ENCODE data around the gene PDE6B.

PDE6B gene

GRCh38 chr4:622071-622995, 3.0 kb upstream of the PDE6B start:
- no peak overlapping the region for H3K4me3 ChIP-seq (ENCODE audit: low read depth, low read length)

- H3K4me3 ChIP-seq (ENCODE audit: low read depth, low read length) = no peak overlapping the region
Observed at GRCh38 chr4:622996-623913, 2.1 kb upstream of the PDE6B start.

- no peak overlapping the region for H3K4me3 ChIP-seq (ENCODE audit: low read depth, low read length)
Observed at GRCh38 chr4:623914-624566, 1.3 kb upstream of the PDE6B start.

GRCh38 chr4:625631-626161, 323 bp downstream of the PDE6B start:
- H3K4me3 ChIP-seq (ENCODE audit: low read depth, low read length) = no peak overlapping the region

GRCh38 chr4:626201-627091, 1.1 kb downstream of the PDE6B start:
- no peak overlapping the region for H3K4me3 ChIP-seq (ENCODE audit: low read depth, low read length)

- no peak overlapping the region for H3K4me3 ChIP-seq (ENCODE audit: low read depth, low read length)
Observed at GRCh38 chr4:627347-628125, 2.2 kb downstream of the PDE6B start.

- no peak overlapping the region for H3K4me3 ChIP-seq (ENCODE audit: low read depth, low read length)
Observed at GRCh38 chr4:628311-628741, 3.0 kb downstream of the PDE6B start.

- H3K4me3 ChIP-seq (ENCODE audit: low read depth, low read length) = no peak overlapping the region
Observed at GRCh38 chr4:628821-629635, 3.7 kb downstream of the PDE6B start.

- no peak overlapping the region for H3K4me3 ChIP-seq (ENCODE audit: low read depth, low read length)
Observed at GRCh38 chr4:629636-629914, 4.2 kb downstream of the PDE6B start.

GRCh38 chr4:629915-630641, 4.7 kb downstream of the PDE6B start:
- H3K4me3 ChIP-seq (ENCODE audit: low read depth, low read length) = no peak overlapping the region

GRCh38 chr4:630656-631055, 5.3 kb downstream of the PDE6B start:
- H3K4me3 ChIP-seq (ENCODE audit: low read depth, low read length) = no peak overlapping the region

- no peak overlapping the region for H3K4me3 ChIP-seq (ENCODE audit: low read depth, low read length)
Observed at GRCh38 chr4:632196-632790, 6.9 kb downstream of the PDE6B start.

GRCh38 chr4:632926-633325, 7.6 kb downstream of the PDE6B start:
- H3K4me3 ChIP-seq (ENCODE audit: low read depth, low read length) = no peak overlapping the region

- no peak overlapping the region for H3K4me3 ChIP-seq (ENCODE audit: low read depth, low read length)
Observed at GRCh38 chr4:633406-633805, 8.0 kb downstream of the PDE6B start.

GRCh38 chr4:633976-634598, 8.7 kb downstream of the PDE6B start:
- H3K4me3 ChIP-seq (ENCODE audit: low read depth, low read length) = no peak overlapping the region

GRCh38 chr4:634599-634985, 9.2 kb downstream of the PDE6B start:
- no peak overlapping the region for H3K4me3 ChIP-seq (ENCODE audit: low read depth, low read length)

Data from iPS-11a (cell line).